Colonic mucosa (tissue), 4 donors: ENCODE results near the gene SPAG16. TPM values are rescaled to one million over a fixed set of nuclear protein-coding genes. Genes with fewer than 3 reads are reported as not detected.

Experiments
- DNase-seq: peaks from one replicate; pipeline ENCODE4 v3.0.0-alpha.2; 2020
- H3K27ac ChIP-seq: fragments of 200-600 bp; one replicate; pipeline ENCODE4 v1.8.0; 2021
- H3K27me3 ChIP-seq: fragments of 200-600 bp; one replicate; pipeline ENCODE4 v1.8.0; 2021
- H3K36me3 ChIP-seq: fragments of 200-600 bp; one replicate; pipeline ENCODE4 v1.8.0; 2021
- H3K4me1 ChIP-seq: fragments of 200-600 bp; one replicate; pipeline ENCODE4 v1.8.0; 2021; ENCODE audit warnings: mild to moderate bottlenecking
- H3K4me3 ChIP-seq: fragments of 200-600 bp; one replicate; pipeline ENCODE4 v1.8.0; 2021
- H3K9ac ChIP-seq, 2 donors: one replicate each; pipeline ENCODE4 v1.7.0; 2013; ENCODE audit warnings: control low read depth in 2 of 2, low read depth in 2 of 2, low read length in 2 of 2
- H3K9me3 ChIP-seq: fragments of 200-600 bp; one replicate; pipeline ENCODE4 v1.8.0; 2021
- CTCF ChIP-seq: fragments of 200-600 bp; IDR thresholded peaks from one replicate; pipeline ENCODE4 v1.8.0; 2022; ENCODE audit warnings: antibody characterized with exemption, mild to moderate bottlenecking
- intact Hi-C: fragments of 100-400 bp; cut with DNase I; formaldehyde crosslinking; loops from one replicate; pipeline ENCODE4 v1.14.1; 2022
- total RNA-seq, 2 donors: library from RNA; stranded (reverse); fragmentation: NEBNext Ultra II Directional in 1 of 2; extraction: Animal tissue kit (Norgen Biotek cat#: 25700) in 1 of 2; gene quantifications; one replicate each; pipeline ENCODE4 v1.2.1, GENCODE V29; 2021
- donor health status: healthy.
- donor health status: DM: no; HTN: no; CAD: no.
- donor health status: DM: no; HTN: no; CAD: no.

The SPAG16 gene
- total RNA-seq, 2 donors from 2014 or later: 18.6 to 25.5 TPM

- intact Hi-C loops: no loop called here
- DNase-seq: no peak
- no peaks in the 10 kb centered on the region for H3K4me1 ChIP-seq
- no peak overlapping the region for H3K27ac ChIP-seq
- H3K27me3 ChIP-seq: no peaks in the 10 kb centered on the region
- no peak for TF ChIP-seq CTCF
- no peaks in the 10 kb centered on the region for H3K9me3 ChIP-seq
- H3K4me3 ChIP-seq: no peak overlapping the region
- no peaks in the 10 kb centered on the region for H3K36me3 ChIP-seq
- H3K9ac ChIP-seq: no peak overlapping the region
Measured at GRCh38 chr2:214029190-214029589, 744.9 kb downstream of the SPAG16 start.

- Histone ChIP-seq H3K9ac (no peak overlapping the region), H3K27ac (no peak overlapping the region), H3K9me3 (no peaks in the 10 kb centered on the region), H3K4me3 (no peak overlapping the region), H3K4me1 (no peaks in the 10 kb centered on the region), H3K27me3 (no peaks in the 10 kb centered on the region), H3K36me3 (no peaks in the 10 kb centered on the region)
- intact Hi-C loops: no loop called here
- no peak for TF ChIP-seq CTCF
- DNase-seq: no peak
Measured at GRCh38 chr2:214031566-214031965, 747.3 kb downstream of the SPAG16 start.

GRCh38 chr2:214034417-214034816 lies 750.2 kb downstream of the SPAG16 start:
- no peak for TF ChIP-seq CTCF
- H3K4me1 ChIP-seq: no peaks in the 10 kb centered on the region
- H3K9me3 ChIP-seq: no peaks in the 10 kb centered on the region
- intact Hi-C loops: no loop called here
- no peak overlapping the region for H3K9ac ChIP-seq
- no peaks in the 10 kb centered on the region for H3K36me3 ChIP-seq
- H3K4me3 ChIP-seq: no peak overlapping the region
- no peak for DNase-seq
- no peak overlapping the region for H3K27ac ChIP-seq
- H3K27me3 ChIP-seq: no peaks in the 10 kb centered on the region

GRCh38 chr2:214035091-214035852 lies 751.0 kb downstream of the SPAG16 start:
- Histone ChIP-seq H3K36me3 (no peaks in the 10 kb centered on the region), H3K9me3 (no peaks in the 10 kb centered on the region), H3K4me1 (no peaks in the 10 kb centered on the region), H3K27ac (no peak overlapping the region), H3K4me3 (no peak overlapping the region), H3K27me3 (no peaks in the 10 kb centered on the region), H3K9ac (no peak overlapping the region)
- TF ChIP-seq CTCF: no peak
- intact Hi-C loops: no loop called here
- no peak for DNase-seq

- Histone ChIP-seq H3K9me3 (no peaks in the 10 kb centered on the region), H3K27me3 (no peaks in the 10 kb centered on the region), H3K9ac (no peak overlapping the region), H3K4me3 (no peak overlapping the region), H3K4me1 (no peaks in the 10 kb centered on the region), H3K36me3 (no peaks in the 10 kb centered on the region), H3K27ac (no peak overlapping the region)
- intact Hi-C loops: no loop called here
- DNase-seq: no peak
- TF ChIP-seq CTCF: no peak
Measured at GRCh38 chr2:214035921-214036320, 751.7 kb downstream of the SPAG16 start.
